HepG2 (cell line): Measurements from ENCODE around the gene PRTN3. TPM values are rescaled to one million over a fixed set of nuclear protein-coding genes. Genes with fewer than 3 reads are reported as not detected.

ENCODE experiments used
- AKAP8 ChIP-seq: sonication (generic); formaldehyde crosslinking; IDR thresholded peaks from 2 replicates; pipeline ENCODE4 v1.5.1; 2020; ENCODE audit warnings: mild to moderate bottlenecking, missing genetic modification reagents
- CHCHD3 ChIP-seq: sonication (generic); formaldehyde crosslinking; IDR thresholded peaks from 2 replicates; pipeline ENCODE4 v1.8.0; 2022; ENCODE audit warnings: mild to moderate bottlenecking, missing genetic modification reagents, moderate library complexity
- GLI4 ChIP-seq: sonication (generic); formaldehyde crosslinking; IDR thresholded peaks from 2 replicates; pipeline ENCODE4 v1.5.1; 2020; ENCODE audit warnings: missing genetic modification reagents, mild to moderate bottlenecking, moderate library complexity, borderline replicate concordance
- HNRNPL ChIP-seq: fragments of 200-400 bp; formaldehyde crosslinking; IDR thresholded peaks from 2 replicates; pipeline ENCODE4 v1.6.1; 2017; ENCODE audit warnings: mild to moderate bottlenecking, low read depth, low read length
- MAFF ChIP-seq: IDR thresholded peaks from 2 replicates; pipeline ENCODE4 v1.6.1; 2011; ENCODE audit warnings: low read depth, low read length, improper control_type of control experiment
- MAFG ChIP-seq: sonication (generic); formaldehyde crosslinking; IDR thresholded peaks from 2 replicates; pipeline ENCODE4 v1.5.1; 2020; ENCODE audit warnings: mild to moderate bottlenecking, missing genetic modification reagents
- MED8 ChIP-seq: sonication (generic); formaldehyde crosslinking; IDR thresholded peaks from 2 replicates; pipeline ENCODE4 v1.8.1; 2023; ENCODE audit warnings: mild to moderate bottlenecking, missing genetic modification reagents; ENCODE audit not compliant: insufficient replicate concordance
- MIER2 ChIP-seq: IDR thresholded peaks from 2 replicates; pipeline ENCODE4 v1.6.1; 2016; ENCODE audit warnings: missing biosample characterization, missing genetic modification reagents
- MXI1 ChIP-seq: IDR thresholded peaks from 3 replicates; pipeline ENCODE4 v1.6.1; 2012; ENCODE audit warnings: low read depth, low read length, inconsistent platforms, borderline replicate concordance
- NFKBIZ ChIP-seq: IDR thresholded peaks from 2 replicates; pipeline ENCODE4 v1.6.1; 2018; ENCODE audit warnings: missing genetic modification reagents, missing compliant biosample characterization
- PHF8 ChIP-seq: sonication (generic); formaldehyde crosslinking; IDR thresholded peaks from 2 replicates; pipeline ENCODE4 v1.5.0; 2020; ENCODE audit warnings: missing genetic modification reagents
- SMAD1 ChIP-seq: sonication (generic); formaldehyde crosslinking; IDR thresholded peaks from 2 replicates; pipeline ENCODE4 v1.4.0; 2020; ENCODE audit warnings: missing genetic modification reagents, low read depth, mild to moderate bottlenecking, borderline replicate concordance
- ZBTB7A ChIP-seq: sonication (generic); formaldehyde crosslinking; IDR thresholded peaks from 2 replicates; pipeline ENCODE4 v1.8.0; 2022; ENCODE audit warnings: mild to moderate bottlenecking, missing genetic modification reagents
- ZFAT ChIP-seq: sonication (generic); formaldehyde crosslinking; conservative IDR thresholded peaks from 2 replicates; pipeline ENCODE4 v1.8.1; 2023; ENCODE audit warnings: missing genetic modification reagents, inconsistent platforms
- ZNF121 ChIP-seq: sonication (generic); formaldehyde crosslinking; IDR thresholded peaks from 2 replicates; pipeline ENCODE4 v1.5.0; 2020; ENCODE audit warnings: mild to moderate bottlenecking, missing genetic modification reagents
- ZNF354B ChIP-seq: sonication (generic); formaldehyde crosslinking; IDR thresholded peaks from 2 replicates; pipeline ENCODE4 v1.8.0; 2022; ENCODE audit warnings: mild to moderate bottlenecking, missing genetic modification reagents
- ZNF75D ChIP-seq: sonication (generic); formaldehyde crosslinking; IDR thresholded peaks from 2 replicates; pipeline ENCODE4 v1.8.1; 2023; ENCODE audit warnings: missing genetic modification reagents, mild to moderate bottlenecking, borderline replicate concordance
- ZNF83 ChIP-seq: sonication (generic); formaldehyde crosslinking; IDR thresholded peaks from 2 replicates; pipeline ENCODE4 v1.4.0; 2020; ENCODE audit warnings: missing genetic modification reagents, mild to moderate bottlenecking, borderline replicate concordance
- polyA plus RNA-seq, 8 experiments: library from polyadenylated mRNA; depleted of rRNA in 3 of 8; stranded (reverse) in 7 of 8; unstranded in 1 of 8; fragments of >200 nt; fragmentation: Illumina TruSeq in 4 of 8; extraction: Trizol in 4 of 8; gene quantifications; 2 replicates each; pipeline versions ENCODE4 v1.2.1 to v1.2.3, GENCODE V29; 2011 to 2016; ENCODE audit warnings: low read depth in 4 of 8, missing spikeins in 1 of 8, mixed read lengths in 1 of 8; ENCODE audit not compliant: insufficient read depth in 1 of 8
- total RNA-seq, 5 experiments: library from RNA; depleted of rRNA; stranded (reverse); fragments of >200 nt; fragmentation: Illumina TruSeq; extraction: Trizol; gene quantifications; 2 replicates each; pipeline ENCODE4 v1.2.3, GENCODE V29; 2016; ENCODE audit warnings: low read depth in 1 of 5
- TF ChIP-seq, protein P1 (sequence below), 2 experiments: fragments of 450-650 bp in 1 of 2; sonication (generic) in 1 of 2; formaldehyde crosslinking in 1 of 2; IDR thresholded peaks; 2 replicates each; pipeline versions ENCODE4 v1.6.1 to v1.8.0; 2016 to 2022; ENCODE audit warnings: antibody characterized with exemption in 1 of 2, mild to moderate bottlenecking in 1 of 2, missing genetic modification reagents in 1 of 2
- TF ChIP-seq, protein P2 (sequence below): sonication (generic); formaldehyde crosslinking; IDR thresholded peaks from 2 replicates; pipeline ENCODE4 v1.8.0; 2022; ENCODE audit warnings: mild to moderate bottlenecking, missing genetic modification reagents, moderate library complexity

PRTN3 gene
- total and polyA plus RNA-seq, 2 of the 13 experiments (the other 11 are each of a cell fraction or from before 2014, with no cell fraction given) = not detected

DNA sequence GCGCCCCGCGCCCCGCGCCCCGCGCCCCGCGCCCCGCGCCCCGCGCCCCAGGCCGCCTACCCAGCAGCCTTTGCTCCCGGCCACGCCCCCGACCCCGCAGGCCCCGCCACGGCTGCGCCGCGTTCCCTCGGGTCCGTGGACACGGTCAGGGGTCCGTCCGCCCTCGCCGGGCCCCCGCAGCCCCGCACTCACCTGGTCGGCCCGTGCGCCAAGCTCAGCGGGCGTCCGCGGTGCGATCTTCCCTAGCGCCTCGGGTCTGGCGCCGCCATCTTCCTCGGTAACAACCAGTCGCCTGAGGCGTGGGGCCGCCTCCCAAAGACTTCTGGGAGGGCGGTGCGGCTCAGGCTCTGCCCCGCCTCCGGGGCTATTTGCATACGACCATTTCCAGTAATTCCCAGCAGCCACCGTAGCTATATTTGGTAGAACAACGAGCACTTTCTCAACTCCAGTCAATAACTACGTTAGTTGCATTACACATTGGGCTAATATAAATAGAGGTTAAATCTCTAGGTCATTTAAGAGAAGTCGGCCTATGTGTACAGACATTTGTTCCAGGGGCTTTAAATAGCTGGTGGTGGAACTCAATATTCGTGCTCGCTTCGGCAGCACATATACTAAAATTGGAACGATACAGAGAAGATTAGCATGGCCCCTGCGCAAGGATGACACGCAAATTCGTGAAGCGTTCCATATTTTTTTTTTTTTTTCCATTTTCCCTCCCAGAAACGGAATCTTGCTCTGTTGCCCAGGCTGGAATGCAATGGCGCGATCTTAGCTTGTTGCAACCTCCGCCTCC lies 52.3 kb downstream of the PRTN3 start, which contains the start of the genes MED16 and RNU6-9 (continued):
- TF ChIP-seq MAFF = no peak
- no peak for TF ChIP-seq ZNF75D (CRISPR knock-in tag)
- no peak for TF ChIP-seq AKAP8
- peak; percentile 79; the same call in 1 of the 2 replicates for TF ChIP-seq SMAD1 (CRISPR knock-in tag)
- no peak for TF ChIP-seq HNRNPL
- TF ChIP-seq ZNF83 (CRISPR knock-in tag) = no peak
- TF ChIP-seq ZFAT (CRISPR knock-in tag) = no peak
- peak; percentile 81; the same call in 1 of the 2 replicates for TF ChIP-seq ZNF354B (CRISPR knock-in tag)
- peak; percentile 90 for TF ChIP-seq PHF8 (CRISPR knock-in tag)
- TF ChIP-seq MIER2 (CRISPR knock-in tag) = no peak
- TF ChIP-seq ZBTB7A (CRISPR knock-in tag) = no peak; the same call in 1 of the 2 replicates
- TF ChIP-seq CHCHD3 = no peak
- TF ChIP-seq MAFG = no peak
- TF ChIP-seq, protein P1, sequence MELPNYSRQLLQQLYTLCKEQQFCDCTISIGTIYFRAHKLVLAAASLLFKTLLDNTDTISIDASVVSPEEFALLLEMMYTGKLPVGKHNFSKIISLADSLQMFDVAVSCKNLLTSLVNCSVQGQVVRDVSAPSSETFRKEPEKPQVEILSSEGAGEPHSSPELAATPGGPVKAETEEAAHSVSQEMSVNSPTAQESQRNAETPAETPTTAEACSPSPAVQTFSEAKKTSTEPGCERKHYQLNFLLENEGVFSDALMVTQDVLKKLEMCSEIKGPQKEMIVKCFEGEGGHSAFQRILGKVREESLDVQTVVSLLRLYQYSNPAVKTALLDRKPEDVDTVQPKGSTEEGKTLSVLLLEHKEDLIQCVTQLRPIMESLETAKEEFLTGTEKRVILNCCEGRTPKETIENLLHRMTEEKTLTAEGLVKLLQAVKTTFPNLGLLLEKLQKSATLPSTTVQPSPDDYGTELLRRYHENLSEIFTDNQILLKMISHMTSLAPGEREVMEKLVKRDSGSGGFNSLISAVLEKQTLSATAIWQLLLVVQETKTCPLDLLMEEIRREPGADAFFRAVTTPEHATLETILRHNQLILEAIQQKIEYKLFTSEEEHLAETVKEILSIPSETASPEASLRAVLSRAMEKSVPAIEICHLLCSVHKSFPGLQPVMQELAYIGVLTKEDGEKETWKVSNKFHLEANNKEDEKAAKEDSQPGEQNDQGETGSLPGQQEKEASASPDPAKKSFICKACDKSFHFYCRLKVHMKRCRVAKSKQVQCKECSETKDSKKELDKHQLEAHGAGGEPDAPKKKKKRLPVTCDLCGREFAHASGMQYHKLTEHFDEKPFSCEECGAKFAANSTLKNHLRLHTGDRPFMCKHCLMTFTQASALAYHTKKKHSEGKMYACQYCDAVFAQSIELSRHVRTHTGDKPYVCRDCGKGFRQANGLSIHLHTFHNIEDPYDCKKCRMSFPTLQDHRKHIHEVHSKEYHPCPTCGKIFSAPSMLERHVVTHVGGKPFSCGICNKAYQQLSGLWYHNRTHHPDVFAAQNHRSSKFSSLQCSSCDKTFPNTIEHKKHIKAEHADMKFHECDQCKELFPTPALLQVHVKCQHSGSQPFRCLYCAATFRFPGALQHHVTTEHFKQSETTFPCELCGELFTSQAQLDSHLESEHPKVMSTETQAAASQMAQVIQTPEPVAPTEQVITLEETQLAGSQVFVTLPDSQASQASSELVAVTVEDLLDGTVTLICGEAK (IDR thresholded peaks at IDR 0.05) = no peak
- TF ChIP-seq, protein P1 (CRISPR knock-in tag; IDR thresholded peaks at IDR 0.05) = no peak
- TF ChIP-seq ZNF121 = peak; percentile 52
- peak; percentile 53; the same call in 1 of the 3 replicates for TF ChIP-seq MXI1
- TF ChIP-seq MED8 (CRISPR knock-in tag) = no peak
- no peak for TF ChIP-seq NFKBIZ (CRISPR knock-in tag)
- TF ChIP-seq, protein P2, sequence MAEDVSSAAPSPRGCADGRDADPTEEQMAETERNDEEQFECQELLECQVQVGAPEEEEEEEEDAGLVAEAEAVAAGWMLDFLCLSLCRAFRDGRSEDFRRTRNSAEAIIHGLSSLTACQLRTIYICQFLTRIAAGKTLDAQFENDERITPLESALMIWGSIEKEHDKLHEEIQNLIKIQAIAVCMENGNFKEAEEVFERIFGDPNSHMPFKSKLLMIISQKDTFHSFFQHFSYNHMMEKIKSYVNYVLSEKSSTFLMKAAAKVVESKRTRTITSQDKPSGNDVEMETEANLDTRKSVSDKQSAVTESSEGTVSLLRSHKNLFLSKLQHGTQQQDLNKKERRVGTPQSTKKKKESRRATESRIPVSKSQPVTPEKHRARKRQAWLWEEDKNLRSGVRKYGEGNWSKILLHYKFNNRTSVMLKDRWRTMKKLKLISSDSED (CRISPR knock-in tag) = no peak
- TF ChIP-seq GLI4 (CRISPR knock-in tag) = no peak
